Esophagus muscularis mucosa (tissue), 4 donors: ENCODE measurements around the gene ETV6.

ENCODE experiments used
- CTCF ChIP-seq, 3 experiments: fragments of 200-600 bp in 2 of 3; fragments of 450-650 bp in 1 of 3; sonication (generic) in 2 of 3; IDR thresholded peaks; one replicate each; pipeline ENCODE4 v1.5.1; 2017 to 2019; ENCODE audit warnings: antibody characterized with exemption in 3 of 3, mild to moderate bottlenecking in 2 of 3, moderate library complexity in 1 of 3
- EP300 ChIP-seq: sonication (generic); formaldehyde crosslinking; IDR thresholded peaks from one replicate; pipeline ENCODE4 v1.6.1; 2017; ENCODE audit warnings: antibody characterized with exemption
- POLR2A ChIP-seq: fragments of 450-650 bp; IDR thresholded peaks from one replicate; pipeline ENCODE4 v1.6.1; 2017; ENCODE audit warnings: antibody characterized with exemption, moderate library complexity, mild to moderate bottlenecking, low read depth

GRCh38 chr12:11738450-11738849 lies 89.0 kb downstream of the ETV6 start:
- TF ChIP-seq CTCF (IDR thresholded peaks at IDR 0.05) = no peak
- TF ChIP-seq EP300 = no peak
- TF ChIP-seq POLR2A = no peak
